ENCODE data around the gene BEND2.

Gene BEND2

GRCh38 chrX:18133605-18134004 is 87.1 kb downstream of the BEND2 start:
- DNase-seq = no peak

GRCh38 chrX:18129690-18130089 is 91.0 kb downstream of the BEND2 start:
- no peak for DNase-seq

- no peak for DNase-seq
These were observed 93.7 kb downstream of the BEND2 start for GRCh38 chrX:18126971-18127370.

GRCh38 chrX:18119856-18120255 is 100.8 kb downstream of the BEND2 start:
- DNase-seq = no peak

All from T-helper 1 cell (primary cell).